MM.1S (cell line): ENCODE measurements around the gene SLC29A1.

ENCODE experiments used
- DNase-seq: peaks from one replicate; pipeline ENCODE4 v3.0.0-alpha.2; 2015
- H2AFZ ChIP-seq: fragments of 300-600 bp; sonication (generic); 2 replicates; pipeline ENCODE4 v1.6.0; 2016; ENCODE audit warnings: antibody characterized with exemption, low read length
- H3F3A ChIP-seq: fragments of 300-600 bp; sonication (generic); 2 replicates; pipeline ENCODE4 v1.6.1; 2016; ENCODE audit warnings: mild to moderate bottlenecking, antibody characterized with exemption, low read length, moderate library complexity, mixed read lengths; ENCODE audit not compliant: insufficient read depth
- H3K27ac ChIP-seq: fragments of 300-600 bp; sonication (generic); 2 replicates; pipeline ENCODE4 v1.5.1; 2016; ENCODE audit warnings: mild to moderate bottlenecking, low read length
- H3K27me3 ChIP-seq: fragments of 300-600 bp; sonication (generic); replicated peaks from 2 replicates; pipeline ENCODE4 v1.6.0; 2016; ENCODE audit warnings: low read length; ENCODE audit not compliant: insufficient read depth
- H3K36me3 ChIP-seq: fragments of 300-600 bp; sonication (generic); replicated peaks from 2 replicates; pipeline ENCODE4 v1.6.1; 2016; ENCODE audit warnings: mild to moderate bottlenecking, low read length, mixed read lengths; ENCODE audit not compliant: insufficient read depth
- H3K4me1 ChIP-seq: fragments of 300-600 bp; sonication (generic); 2 replicates; pipeline ENCODE4 v1.6.1; 2016; ENCODE audit warnings: low read length, mixed read lengths
- H3K4me2 ChIP-seq: fragments of 300-600 bp; sonication (generic); 2 replicates; pipeline ENCODE4 v1.6.0; 2016; ENCODE audit warnings: low read depth, low read length
- H3K4me3 ChIP-seq: fragments of 300-600 bp; sonication (generic); 2 replicates; pipeline ENCODE4 v1.5.1; 2016; ENCODE audit warnings: low read length, mixed read lengths
- H3K79me2 ChIP-seq: fragments of 300-600 bp; sonication (generic); 2 replicates; pipeline ENCODE4 v1.6.1; 2016; ENCODE audit warnings: mixed run types, low read length, mixed read lengths
- H3K9ac ChIP-seq: fragments of 300-600 bp; sonication (generic); 2 replicates; pipeline ENCODE4 v1.6.1; 2016; ENCODE audit warnings: low read length, mixed read lengths
- H3K9me2 ChIP-seq: fragments of 300-600 bp; sonication (generic); replicated peaks from 2 replicates; pipeline ENCODE4 v1.6.1; 2016; ENCODE audit warnings: mild to moderate bottlenecking, low read length, mixed read lengths; ENCODE audit not compliant: insufficient read depth
- H3K9me3 ChIP-seq: fragments of 300-600 bp; sonication (generic); replicated peaks from 2 replicates; pipeline ENCODE4 v1.6.1; 2016; ENCODE audit warnings: mild to moderate bottlenecking, low read length, mixed read lengths; ENCODE audit not compliant: insufficient read depth
- H4K20me1 ChIP-seq: fragments of 300-600 bp; sonication (generic); 2 replicates; pipeline ENCODE4 v1.6.1; 2016; ENCODE audit warnings: mild to moderate bottlenecking, low read length, moderate library complexity, mixed read lengths; ENCODE audit not compliant: insufficient read depth
- EZH2 ChIP-seq: fragments of 300-600 bp; sonication (generic); optimal IDR thresholded peaks from 2 replicates; pipeline ENCODE3; 2017; ENCODE audit warnings: low read depth, mild to moderate bottlenecking, antibody characterized with exemption, low read length, mixed read lengths
- EZH2phosphoT487 ChIP-seq: fragments of 300-600 bp; sonication (generic); IDR thresholded peaks from 2 replicates; pipeline ENCODE4 v1.6.1; 2018; ENCODE audit warnings: antibody characterized with exemption, low read length
- TF ChIP-seq, protein P1 (sequence below): fragments of 300-600 bp; sonication (generic); IDR thresholded peaks from 2 replicates; pipeline ENCODE4 v1.5.1; 2016; ENCODE audit warnings: antibody characterized with exemption, low read length, mixed read lengths

Gene SLC29A1

DNA sequence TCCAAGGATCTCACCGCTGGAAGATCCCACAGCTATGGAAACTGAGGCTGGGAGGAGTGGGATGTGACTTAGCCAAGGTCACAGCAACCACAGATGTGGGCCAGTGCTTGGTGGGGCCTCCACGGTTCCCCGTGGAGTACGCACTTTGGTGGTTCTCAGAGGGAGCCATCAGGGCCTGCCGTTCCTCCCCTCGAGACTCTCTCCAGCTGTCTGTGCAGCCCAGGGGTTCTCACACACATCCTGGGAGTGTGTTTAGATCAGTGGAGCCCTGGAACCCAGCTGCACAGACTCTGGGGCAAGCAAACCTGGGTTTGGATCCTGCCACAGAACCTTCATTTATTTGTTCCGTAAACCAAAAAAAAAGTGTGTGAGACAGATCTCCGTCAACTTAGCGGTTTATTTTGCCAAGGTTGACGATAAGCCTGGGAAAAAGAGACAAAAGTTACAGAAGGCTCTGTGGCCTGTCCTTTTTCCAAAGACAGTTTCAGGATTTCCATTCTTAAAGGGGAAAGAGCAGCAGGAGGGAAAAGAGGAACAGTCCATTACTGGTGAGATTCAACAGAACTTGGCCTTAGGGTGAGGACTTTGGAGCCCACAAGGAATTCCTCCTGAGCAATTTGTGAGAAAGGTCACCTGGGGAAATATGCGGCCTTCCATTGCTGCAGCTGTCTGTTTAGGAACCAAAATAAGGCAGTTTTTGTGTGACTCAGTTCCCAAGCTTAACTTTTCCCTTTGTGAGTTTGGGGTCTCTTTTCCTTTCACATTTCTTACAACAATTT is 20.2 kb upstream of the SLC29A1 start:
- H4K20me1 ChIP-seq, result no peaks in the 10 kb centered on the region
- H3K27me3 ChIP-seq, result no peaks in the 10 kb centered on the region
- H3K9ac ChIP-seq, result no peak overlapping the region
- H3F3A ChIP-seq, result no peaks in the 10 kb centered on the region
- H3K4me1 ChIP-seq, result no peaks in the 10 kb centered on the region
- no peak for DNase-seq
- H3K36me3 ChIP-seq, result no peaks in the 10 kb centered on the region
- H3K4me3 ChIP-seq, result no peak overlapping the region
- H3K79me2 ChIP-seq, result no peaks in the 10 kb centered on the region
- no peak overlapping the region for H2AFZ ChIP-seq
- TF ChIP-seq EZH2, result no peak
- TF ChIP-seq, protein P1, sequence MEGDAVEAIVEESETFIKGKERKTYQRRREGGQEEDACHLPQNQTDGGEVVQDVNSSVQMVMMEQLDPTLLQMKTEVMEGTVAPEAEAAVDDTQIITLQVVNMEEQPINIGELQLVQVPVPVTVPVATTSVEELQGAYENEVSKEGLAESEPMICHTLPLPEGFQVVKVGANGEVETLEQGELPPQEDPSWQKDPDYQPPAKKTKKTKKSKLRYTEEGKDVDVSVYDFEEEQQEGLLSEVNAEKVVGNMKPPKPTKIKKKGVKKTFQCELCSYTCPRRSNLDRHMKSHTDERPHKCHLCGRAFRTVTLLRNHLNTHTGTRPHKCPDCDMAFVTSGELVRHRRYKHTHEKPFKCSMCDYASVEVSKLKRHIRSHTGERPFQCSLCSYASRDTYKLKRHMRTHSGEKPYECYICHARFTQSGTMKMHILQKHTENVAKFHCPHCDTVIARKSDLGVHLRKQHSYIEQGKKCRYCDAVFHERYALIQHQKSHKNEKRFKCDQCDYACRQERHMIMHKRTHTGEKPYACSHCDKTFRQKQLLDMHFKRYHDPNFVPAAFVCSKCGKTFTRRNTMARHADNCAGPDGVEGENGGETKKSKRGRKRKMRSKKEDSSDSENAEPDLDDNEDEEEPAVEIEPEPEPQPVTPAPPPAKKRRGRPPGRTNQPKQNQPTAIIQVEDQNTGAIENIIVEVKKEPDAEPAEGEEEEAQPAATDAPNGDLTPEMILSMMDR, result no peak
- TF ChIP-seq EZH2phosphoT487, result no peak
- H3K9me2 ChIP-seq, result no peaks in the 10 kb centered on the region
- H3K9me3 ChIP-seq, result no peaks in the 10 kb centered on the region
- no peak overlapping the region for H3K27ac ChIP-seq
- H3K4me2 ChIP-seq, result no peak overlapping the region

DNA sequence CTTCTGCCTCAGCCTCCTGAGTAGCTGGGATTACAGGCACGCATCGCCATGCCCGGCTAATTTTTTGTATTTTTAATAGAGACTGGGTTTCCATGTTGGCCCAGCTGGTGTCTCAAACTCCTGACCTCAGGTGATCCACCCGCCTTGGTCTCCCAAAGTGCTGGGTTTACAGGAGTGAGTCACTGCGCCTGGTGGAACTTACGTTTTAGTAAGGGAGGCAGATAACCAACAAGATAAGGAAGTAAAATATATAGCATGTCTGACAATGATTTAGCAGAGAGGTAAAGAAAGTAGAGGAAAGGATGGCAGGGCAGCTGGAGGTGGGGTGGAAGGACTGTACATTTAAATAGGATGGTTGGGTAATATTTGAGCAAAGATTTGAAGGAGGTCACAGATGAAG is 19.4 kb upstream of the SLC29A1 start:
- Histone ChIP-seq H3K36me3 (no peaks in the 10 kb centered on the region), H3K9me3 (no peaks in the 10 kb centered on the region), H4K20me1 (no peaks in the 10 kb centered on the region), H2AFZ (no peak overlapping the region), H3K9ac (no peak overlapping the region), H3K9me2 (no peaks in the 10 kb centered on the region), H3K27me3 (no peaks in the 10 kb centered on the region), H3K4me2 (no peak overlapping the region), H3K4me3 (no peak overlapping the region), H3F3A (no peaks in the 10 kb centered on the region), H3K79me2 (no peaks in the 10 kb centered on the region), H3K4me1 (no peaks in the 10 kb centered on the region), H3K27ac (no peak overlapping the region)
- DNase-seq, result no peak
- TF ChIP-seq, protein P1, result no peak
- TF ChIP-seq EZH2phosphoT487, result no peak
- no peak for TF ChIP-seq EZH2

DNA sequence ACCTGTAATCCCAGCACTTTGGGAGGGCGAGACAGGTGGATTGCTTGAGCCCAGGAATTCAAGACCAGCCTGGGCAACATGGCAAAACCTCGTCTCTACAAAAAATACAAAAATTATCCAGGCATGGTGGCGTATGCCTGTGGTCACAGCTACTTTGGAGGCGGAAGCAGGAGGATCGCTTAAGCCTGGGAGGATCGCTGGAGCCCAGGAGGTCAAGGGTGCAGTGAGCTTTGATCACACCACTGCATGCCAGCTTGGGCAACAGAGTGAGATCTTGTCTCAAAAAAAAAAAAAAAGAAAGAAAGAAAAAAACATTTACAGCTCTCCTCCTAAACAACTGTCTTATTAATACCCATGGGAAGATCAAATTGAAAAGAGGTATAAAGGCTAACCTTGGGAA is 15.4 kb upstream of the SLC29A1 start:
- Histone ChIP-seq H3K4me3 (no peak overlapping the region), H3K9me3 (no peaks in the 10 kb centered on the region), H3K4me2 (no peak overlapping the region), H3K9ac (no peak overlapping the region), H3K4me1 (no peaks in the 10 kb centered on the region), H3F3A (no peaks in the 10 kb centered on the region), H3K27ac (no peak overlapping the region), H2AFZ (no peak overlapping the region), H3K36me3 (no peaks in the 10 kb centered on the region), H3K27me3 (no peaks in the 10 kb centered on the region), H4K20me1 (no peaks in the 10 kb centered on the region), H3K79me2 (no peaks in the 10 kb centered on the region), H3K9me2 (no peaks in the 10 kb centered on the region)
- TF ChIP-seq EZH2phosphoT487 (no peak), EZH2 (no peak)
- TF ChIP-seq, protein P1, result no peak
- no peak for DNase-seq
